ENCODE measurements around the gene PIEZO2.

GRCh38 chr18:11035814-11036495, 113.4 kb downstream of the PIEZO2 start:
- TF ChIP-seq EZH2 (IDR thresholded peaks at IDR 0.05; ENCODE audit: low read depth, low read length, severe bottlenecking): no peak
- no peak for TF ChIP-seq USF2 (IDR thresholded peaks at IDR 0.05; ENCODE audit: low read length)
- no peak for TF ChIP-seq CTCF (IDR thresholded peaks at IDR 0.05; ENCODE audit: control extremely low read depth in 1 of 3, insufficient read depth in 1 of 3, low read depth in 1 of 3, low read length in 3 of 3)
- no peak for TF ChIP-seq CHD2 (IDR thresholded peaks at IDR 0.05; ENCODE audit: low read length)
- TF ChIP-seq CREB1 (IDR thresholded peaks at IDR 0.05): no peak
- TF ChIP-seq ZNF274 (IDR thresholded peaks at IDR 0.05; ENCODE audit: borderline replicate concordance, extremely low read depth, low read length): no peak
- TF ChIP-seq HDAC6 (IDR thresholded peaks at IDR 0.05; ENCODE audit: low read depth, low read length): no peak
